Astrocyte of the cerebellum (primary cell): Measurements from ENCODE around the gene KCTD3.

Experiments used
- DNase-seq: peaks from one replicate; pipeline ENCODE4 v3.0.0-alpha.2; 2011; ENCODE audit warnings: low read depth
- H3K4me3 ChIP-seq: 2 replicates; pipeline ENCODE4 v1.5.1; 2011; ENCODE audit warnings: mild to moderate bottlenecking, low read depth, low read length, moderate library complexity
- in situ Hi-C: cut with HindIII; loops from 2 replicates; pipeline ENCODE4 v1.10.0; 2017; ENCODE audit warnings: low sequenced_read_pairs
- TF ChIP-seq, protein P1 (sequence below): IDR thresholded peaks from 2 replicates; pipeline ENCODE4 v1.5.1; 2012; ENCODE audit warnings: low read length, low read depth, moderate library complexity, mild to moderate bottlenecking; ENCODE audit errors: missing control alignments

KCTD3 gene

DNA sequence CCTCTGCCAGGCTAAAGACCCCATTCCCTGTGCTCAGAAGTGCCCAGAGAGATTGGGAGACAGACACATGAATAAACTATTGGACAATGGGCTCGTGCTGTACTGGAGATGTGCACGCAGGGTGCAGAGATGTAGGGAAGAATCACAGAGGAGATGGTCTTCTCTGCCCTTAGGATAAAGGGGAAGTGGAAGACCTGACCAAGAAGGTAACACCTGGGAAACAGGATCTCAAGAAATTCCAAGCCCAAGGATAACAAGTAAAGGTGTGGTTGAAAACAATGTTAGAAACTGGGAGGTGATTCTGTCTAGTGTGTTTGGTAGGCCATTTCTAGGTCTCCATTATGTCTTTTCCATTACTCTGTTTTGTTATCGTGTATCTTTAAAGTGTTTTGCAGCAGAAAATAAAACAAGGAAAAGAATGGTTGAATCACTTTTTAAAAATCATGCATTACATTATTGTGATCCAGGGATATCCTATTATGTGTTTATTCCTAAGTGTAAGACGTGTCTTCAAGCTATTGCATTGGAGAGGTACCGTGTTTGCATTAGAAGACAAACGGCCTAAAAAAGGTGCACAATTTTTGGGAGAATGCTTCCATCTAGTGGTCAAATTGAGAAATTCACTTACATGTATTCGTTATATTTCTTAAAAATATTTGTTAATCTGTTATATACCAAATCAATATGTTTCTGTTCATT lies 40.8 kb upstream of the KCTD3 start:
- in situ Hi-C loops, result loop anchor here (5.0 to 25.0 kb wide), 2 partner anchors 1199 to 1314 kb away; no protein-coding TSS in a partner anchor
- TF ChIP-seq, protein P1, sequence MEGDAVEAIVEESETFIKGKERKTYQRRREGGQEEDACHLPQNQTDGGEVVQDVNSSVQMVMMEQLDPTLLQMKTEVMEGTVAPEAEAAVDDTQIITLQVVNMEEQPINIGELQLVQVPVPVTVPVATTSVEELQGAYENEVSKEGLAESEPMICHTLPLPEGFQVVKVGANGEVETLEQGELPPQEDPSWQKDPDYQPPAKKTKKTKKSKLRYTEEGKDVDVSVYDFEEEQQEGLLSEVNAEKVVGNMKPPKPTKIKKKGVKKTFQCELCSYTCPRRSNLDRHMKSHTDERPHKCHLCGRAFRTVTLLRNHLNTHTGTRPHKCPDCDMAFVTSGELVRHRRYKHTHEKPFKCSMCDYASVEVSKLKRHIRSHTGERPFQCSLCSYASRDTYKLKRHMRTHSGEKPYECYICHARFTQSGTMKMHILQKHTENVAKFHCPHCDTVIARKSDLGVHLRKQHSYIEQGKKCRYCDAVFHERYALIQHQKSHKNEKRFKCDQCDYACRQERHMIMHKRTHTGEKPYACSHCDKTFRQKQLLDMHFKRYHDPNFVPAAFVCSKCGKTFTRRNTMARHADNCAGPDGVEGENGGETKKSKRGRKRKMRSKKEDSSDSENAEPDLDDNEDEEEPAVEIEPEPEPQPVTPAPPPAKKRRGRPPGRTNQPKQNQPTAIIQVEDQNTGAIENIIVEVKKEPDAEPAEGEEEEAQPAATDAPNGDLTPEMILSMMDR, result peak; percentile 28
- DNase-seq, result peak; percentile 55
- H3K4me3 ChIP-seq, result no peak overlapping the region

DNA sequence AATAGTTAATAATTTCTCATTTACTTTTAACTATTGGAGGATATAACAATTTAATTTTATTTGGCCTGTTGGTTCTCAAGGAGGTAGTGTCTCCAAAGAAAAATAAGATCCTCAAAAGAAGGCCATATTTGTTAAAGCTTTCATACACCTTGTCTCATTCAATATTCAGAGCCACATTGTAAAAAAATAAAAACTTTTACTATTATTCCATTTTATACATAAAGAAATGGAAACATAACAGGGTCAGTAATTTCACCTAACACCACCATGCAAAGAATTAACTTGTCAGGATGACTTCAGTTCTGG lies 40.3 kb upstream of the KCTD3 start:
- in situ Hi-C loops, result loop anchor here (5.0 to 25.0 kb wide), 2 partner anchors 1199 to 1314 kb away; no protein-coding TSS in a partner anchor
- H3K4me3 ChIP-seq, result no peak overlapping the region
- DNase-seq, result no peak
- TF ChIP-seq, protein P1, result no peak

GRCh38 chr1:215529111-215529510 lies 38.0 kb upstream of the KCTD3 start:
- no peak for DNase-seq
- in situ Hi-C loops, result loop anchor here (5.0 to 25.0 kb wide), 2 partner anchors 1202 to 1317 kb away; no protein-coding TSS in a partner anchor
- H3K4me3 ChIP-seq, result no peak overlapping the region
- TF ChIP-seq, protein P1, result no peak

DNA sequence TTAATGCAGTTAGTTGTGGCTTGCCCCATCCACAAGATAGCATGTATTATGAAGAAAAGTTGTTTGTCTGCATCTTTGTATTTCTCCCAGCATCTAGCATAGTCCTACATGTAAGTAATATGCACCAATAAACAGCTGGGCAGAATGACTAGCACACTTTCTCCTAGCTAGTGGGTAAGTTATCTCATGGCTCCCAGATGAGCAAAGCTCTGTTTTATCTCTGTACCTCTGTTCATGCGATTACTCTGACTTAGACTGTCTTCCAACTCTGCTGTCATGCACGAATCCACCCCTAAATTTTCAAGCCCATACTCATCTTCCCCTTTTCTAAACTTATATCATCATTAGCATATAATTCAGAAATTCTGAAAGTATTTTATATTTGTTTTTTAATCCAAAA lies 37.5 kb upstream of the KCTD3 start:
- no peak overlapping the region for H3K4me3 ChIP-seq
- DNase-seq, result no peak
- in situ Hi-C loops, result loop anchor here (5.0 to 25.0 kb wide), 2 partner anchors 1202 to 1317 kb away; no protein-coding TSS in a partner anchor
- TF ChIP-seq, protein P1, result no peak

DNA sequence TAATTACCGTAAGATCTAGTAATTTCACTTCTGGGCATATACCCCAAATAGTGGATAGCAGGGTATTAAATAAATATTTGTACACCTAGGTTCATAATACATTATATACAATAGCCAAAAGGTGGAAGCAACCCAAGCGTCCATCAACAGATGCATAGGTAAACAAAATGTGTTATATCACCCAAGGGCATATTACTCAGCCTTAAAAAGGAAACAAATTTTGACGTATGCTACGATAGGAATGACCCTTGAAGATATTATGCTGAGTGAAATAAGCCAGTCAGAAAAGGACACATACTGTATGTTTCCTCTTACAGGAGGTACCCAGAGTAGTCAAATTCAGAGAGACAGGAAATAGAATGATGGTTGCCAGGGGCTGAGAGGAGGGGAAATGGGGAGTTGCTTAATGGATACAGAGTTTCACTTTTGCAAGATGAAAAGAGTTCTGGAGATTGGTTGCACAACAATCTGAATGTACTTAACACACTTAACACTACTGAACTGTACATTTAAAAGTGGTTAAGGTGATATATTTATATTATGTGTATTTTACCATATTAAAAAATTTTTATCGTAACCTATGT lies 36.6 kb upstream of the KCTD3 start:
- TF ChIP-seq, protein P1, result no peak
- H3K4me3 ChIP-seq, result no peak overlapping the region
- no peak for DNase-seq
- in situ Hi-C loops, result loop anchor here (25.0 kb wide), 1 partner anchor 1318 kb away; no protein-coding TSS in a partner anchor

DNA sequence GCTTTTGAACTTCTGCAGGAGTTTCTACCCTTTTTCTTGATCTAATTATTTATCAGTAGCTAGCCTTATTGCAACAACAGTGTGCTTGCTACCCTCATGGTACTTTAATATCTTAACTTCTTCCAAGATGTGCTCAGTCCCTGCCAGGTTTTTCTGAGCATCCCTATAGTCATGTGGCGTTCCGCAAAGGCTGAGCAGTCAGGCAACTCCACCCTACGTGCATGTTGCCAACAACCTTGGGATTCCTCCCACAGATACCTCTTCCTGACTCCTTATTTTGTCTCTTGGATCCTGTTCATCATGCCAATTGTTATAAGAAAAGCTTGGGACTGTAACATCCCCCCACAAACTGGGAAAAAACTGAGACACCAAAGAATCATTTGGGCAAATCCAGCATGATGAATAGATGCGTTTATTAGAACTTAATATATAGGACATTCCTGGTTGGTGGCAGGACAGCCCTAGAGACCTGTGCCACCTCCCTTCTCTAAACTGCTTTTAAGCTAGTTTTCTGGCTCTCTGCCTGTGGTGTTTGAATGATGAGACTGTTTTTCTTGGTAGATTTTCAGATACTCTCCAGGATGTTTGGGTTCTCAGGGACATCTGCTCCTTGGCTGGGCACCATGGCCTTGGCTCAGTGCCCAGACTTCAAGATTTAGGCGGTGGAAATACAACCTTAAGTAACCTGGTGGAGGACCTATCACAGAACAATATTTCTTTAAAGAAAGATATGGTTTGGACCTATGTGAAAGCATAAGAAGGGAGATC lies 27.1 kb upstream of the KCTD3 start:
- TF ChIP-seq, protein P1, result no peak
- in situ Hi-C loops, result loop anchor here (25.0 kb wide), 1 partner anchor 1328 kb away; no protein-coding TSS in a partner anchor
- no peak overlapping the region for H3K4me3 ChIP-seq
- no peak for DNase-seq
